ENCODE results near the gene IL13RA2. TPM values are rescaled to one million over a fixed set of nuclear protein-coding genes. Genes with fewer than 3 reads are reported as not detected.

The IL13RA2 gene
- total RNA-seq, 4 donors from 2014 or later = 0.38 to 0.44 TPM; not detected in 2

DNA sequence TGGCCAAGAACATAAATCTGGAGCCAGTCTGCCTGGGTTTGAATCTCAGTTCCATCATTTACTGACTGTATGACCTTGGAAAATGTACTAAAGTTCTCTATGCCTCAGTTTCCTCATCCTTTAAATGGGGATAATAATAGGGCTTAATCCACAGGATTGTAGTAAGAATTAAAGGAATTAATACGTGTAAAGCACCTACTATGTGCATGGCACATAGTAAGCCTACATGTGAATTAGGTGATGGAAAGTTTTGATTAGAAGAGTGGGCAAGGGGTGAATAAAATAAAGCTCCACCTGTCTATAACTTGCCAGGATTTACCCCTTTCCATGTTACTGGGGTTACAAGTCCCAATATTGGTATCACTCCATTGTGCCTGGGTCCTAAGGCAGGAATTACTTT lies 35.8 kb upstream of the IL13RA2 start:
- Histone ChIP-seq H3K4me3 (no peak overlapping the region), H3K9me3 (no peaks in the 10 kb centered on the region), H3K27ac (no peak overlapping the region), H3K4me1 (no peaks in the 10 kb centered on the region), H3K27me3 (no peaks in the 10 kb centered on the region), H3K36me3 (no peaks in the 10 kb centered on the region)
- DNase-seq = no peak
- TF ChIP-seq, protein P1, sequence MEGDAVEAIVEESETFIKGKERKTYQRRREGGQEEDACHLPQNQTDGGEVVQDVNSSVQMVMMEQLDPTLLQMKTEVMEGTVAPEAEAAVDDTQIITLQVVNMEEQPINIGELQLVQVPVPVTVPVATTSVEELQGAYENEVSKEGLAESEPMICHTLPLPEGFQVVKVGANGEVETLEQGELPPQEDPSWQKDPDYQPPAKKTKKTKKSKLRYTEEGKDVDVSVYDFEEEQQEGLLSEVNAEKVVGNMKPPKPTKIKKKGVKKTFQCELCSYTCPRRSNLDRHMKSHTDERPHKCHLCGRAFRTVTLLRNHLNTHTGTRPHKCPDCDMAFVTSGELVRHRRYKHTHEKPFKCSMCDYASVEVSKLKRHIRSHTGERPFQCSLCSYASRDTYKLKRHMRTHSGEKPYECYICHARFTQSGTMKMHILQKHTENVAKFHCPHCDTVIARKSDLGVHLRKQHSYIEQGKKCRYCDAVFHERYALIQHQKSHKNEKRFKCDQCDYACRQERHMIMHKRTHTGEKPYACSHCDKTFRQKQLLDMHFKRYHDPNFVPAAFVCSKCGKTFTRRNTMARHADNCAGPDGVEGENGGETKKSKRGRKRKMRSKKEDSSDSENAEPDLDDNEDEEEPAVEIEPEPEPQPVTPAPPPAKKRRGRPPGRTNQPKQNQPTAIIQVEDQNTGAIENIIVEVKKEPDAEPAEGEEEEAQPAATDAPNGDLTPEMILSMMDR (IDR thresholded peaks at IDR 0.05) = no peak
- no peak for TF ChIP-seq POLR2A (IDR thresholded peaks at IDR 0.05)
- 28 to 33% methylated on average over 1 of the region's 1 CpG for WGBS, 2 donors
- intact Hi-C loops (cut with DNase I) = no loop called here

DNA sequence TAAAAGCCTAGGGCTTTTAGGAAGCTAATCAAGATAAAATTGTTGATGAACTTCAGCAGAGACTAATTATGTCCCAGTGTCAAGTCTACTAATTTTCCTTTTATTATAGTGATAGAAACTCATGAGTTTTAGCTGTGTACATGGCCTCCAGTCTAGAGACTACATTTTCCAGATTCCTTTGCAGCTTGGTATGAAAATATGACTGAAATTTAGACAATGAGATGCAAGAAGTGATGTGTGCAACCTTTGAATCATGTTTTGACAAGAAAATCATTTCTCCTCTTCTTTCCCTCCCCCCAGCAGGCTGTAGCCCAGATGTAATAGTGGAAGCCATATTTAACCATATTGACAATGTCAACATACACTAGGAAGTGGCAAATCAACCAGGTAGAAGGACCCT lies 30.3 kb upstream of the IL13RA2 start:
- DNase-seq = no peak
- TF ChIP-seq POLR2A (IDR thresholded peaks at IDR 0.05) = no peak
- TF ChIP-seq, protein P1 (IDR thresholded peaks at IDR 0.05) = no peak
- H3K27me3 ChIP-seq = no peaks in the 10 kb centered on the region
- H3K4me1 ChIP-seq = no peaks in the 10 kb centered on the region
- no peak overlapping the region for H3K4me3 ChIP-seq
- intact Hi-C loops (cut with DNase I) = no loop called here
- H3K27ac ChIP-seq = no peak overlapping the region
- no peaks in the 10 kb centered on the region for H3K36me3 ChIP-seq
- H3K9me3 ChIP-seq = no peaks in the 10 kb centered on the region

DNA sequence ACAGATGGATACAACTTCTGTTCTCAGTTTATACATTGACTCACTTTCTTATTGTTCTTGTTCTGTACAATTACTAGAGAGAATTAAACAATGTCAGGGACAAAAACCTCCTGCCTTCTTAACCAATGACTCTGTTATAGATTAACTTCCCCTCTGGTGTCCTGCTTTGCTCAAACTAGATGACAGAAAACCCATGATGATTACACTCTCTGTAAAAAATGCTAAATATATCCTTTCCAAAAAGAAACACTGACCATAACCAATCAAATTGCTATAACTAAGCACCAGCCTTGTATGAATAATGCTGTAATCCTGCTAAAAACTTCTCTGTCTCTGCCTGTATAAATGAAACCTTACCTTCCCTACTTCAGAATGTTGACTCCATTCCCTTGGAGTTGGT lies 29.8 kb upstream of the IL13RA2 start:
- Histone ChIP-seq H3K36me3 (no peaks in the 10 kb centered on the region), H3K4me3 (no peak overlapping the region), H3K9me3 (no peaks in the 10 kb centered on the region), H3K27me3 (no peaks in the 10 kb centered on the region), H3K27ac (no peak overlapping the region), H3K4me1 (no peaks in the 10 kb centered on the region)
- intact Hi-C loops (cut with DNase I) = no loop called here
- no peak for TF ChIP-seq POLR2A (IDR thresholded peaks at IDR 0.05)
- TF ChIP-seq, protein P1 (IDR thresholded peaks at IDR 0.05) = no peak
- no peak for DNase-seq

DNA sequence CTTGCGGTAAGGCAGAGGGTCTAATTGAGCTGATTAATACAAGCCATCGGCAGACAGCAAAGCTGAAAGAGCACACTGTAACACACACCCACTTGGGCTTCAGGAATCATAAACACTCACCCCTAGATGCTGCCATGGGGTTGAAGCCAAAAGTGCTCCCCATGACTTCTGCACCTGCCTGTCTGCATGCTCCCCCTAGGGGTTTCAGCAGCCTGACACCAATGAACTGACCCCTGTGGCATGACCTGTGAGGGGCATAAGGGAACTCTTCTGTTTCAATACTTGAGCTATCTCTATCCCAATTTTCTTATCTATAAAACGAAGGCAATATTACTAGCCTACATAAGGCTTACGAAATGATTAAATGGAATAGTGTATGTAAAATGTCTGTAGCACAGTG lies 23.0 kb upstream of the IL13RA2 start:
- peaks cover 0 to 3% (median 0%) of the 10 kb centered on the region in 4 donors for H3K27me3 ChIP-seq
- no peaks in the 10 kb centered on the region for H3K4me1 ChIP-seq
- H3K4me3 ChIP-seq = no peak overlapping the region
- no peak overlapping the region for H3K27ac ChIP-seq
- no peaks in the 10 kb centered on the region for H3K9me3 ChIP-seq
- intact Hi-C loops (cut with DNase I) = no loop called here
- TF ChIP-seq, protein P1 (IDR thresholded peaks at IDR 0.05) = no peak
- TF ChIP-seq POLR2A (IDR thresholded peaks at IDR 0.05) = no peak
- DNase-seq = no peak
- no peaks in the 10 kb centered on the region for H3K36me3 ChIP-seq
- whole genome bisulfite sequencing, 2 donors = 73 to 100% methylated on average over 1 to 4 of the region's 4 CpGs

GRCh38 chrX:115038406-115038805 lies 21.0 kb upstream of the IL13RA2 start:
- Histone ChIP-seq H3K4me3 (no peak overlapping the region), H3K36me3 (no peaks in the 10 kb centered on the region), H3K27me3 (peaks cover 0 to 3% (median 0%) of the 10 kb centered on the region in 4 donors), H3K4me1 (no peaks in the 10 kb centered on the region), H3K9me3 (no peaks in the 10 kb centered on the region), H3K27ac (no peak overlapping the region)
- TF ChIP-seq, protein P1 (IDR thresholded peaks at IDR 0.05) = no peak
- TF ChIP-seq POLR2A (IDR thresholded peaks at IDR 0.05) = no peak
- intact Hi-C loops (cut with DNase I) = no loop called here
- 38 to 50% methylated on average over 1 of the region's 1 CpG for WGBS, 2 donors
- no peak for DNase-seq
